Psoas muscle (tissue), 8 donors: ENCODE results near the gene NSUN2. TPM values are rescaled to one million over a fixed set of nuclear protein-coding genes. Genes with fewer than 3 reads are reported as not detected.
"Not testable (repeated sequence)": the region's sequence is repeated elsewhere in the genome, so short reads cannot be mapped to it uniquely, and the experiment has no call there.

Experiments
- ATAC-seq, 4 donors: fragments of 200-7000 bp; cut with Tn5 transposase; one replicate each; pipeline ENCODE4 v1.9.1; 2020; ENCODE audit warnings: moderate library complexity in 3 of 4, mild to moderate bottlenecking in 2 of 4
- DNase-seq, 2 donors: peaks; one replicate each; pipeline ENCODE4 v3.0.0-alpha.2; 2020
- H3K27ac ChIP-seq: fragments of 200-600 bp; one replicate; pipeline ENCODE4 v1.8.0; 2022
- H3K27me3 ChIP-seq, 3 donors: fragments of 200-600 bp in 1 of 3; one replicate each; pipeline versions ENCODE4 v1.6.1 to v1.8.0; 2013 to 2022; ENCODE audit warnings: low read length in 2 of 3, mild to moderate bottlenecking in 2 of 3, moderate library complexity in 1 of 3; ENCODE audit not compliant: insufficient read depth in 3 of 3
- H3K36me3 ChIP-seq, 2 donors: fragments of 200-600 bp in 1 of 2; one replicate each; pipeline versions ENCODE4 v1.6.1 to v1.8.0; 2013 to 2022; ENCODE audit warnings: low read depth in 1 of 2, mild to moderate bottlenecking in 1 of 2, moderate library complexity in 1 of 2; ENCODE audit not compliant: insufficient read depth in 1 of 2
- H3K4me1 ChIP-seq: fragments of 200-600 bp; one replicate; pipeline ENCODE4 v1.8.0; 2022
- H3K4me3 ChIP-seq: fragments of 200-600 bp; one replicate; pipeline ENCODE4 v1.8.0; 2022; ENCODE audit warnings: mild to moderate bottlenecking
- H3K9me3 ChIP-seq: fragments of 200-600 bp; one replicate; pipeline ENCODE4 v1.8.0; 2022
- WGBS, 3 donors: extraction: QIAGEN DNeasy Blood & Tissue Kit; methylation state at CpG; one replicate each; pipeline versions ENCODE4 v1.1.6 to v1.1.7; 2013; 5-methylcytosine and 5-hydroxymethylcytosine counted together
- intact Hi-C, 2 donors: fragments of 100-400 bp; cut with DNase I; formaldehyde crosslinking; loops; one replicate each; pipeline versions ENCODE4 v1.11.0 to v1.14.2; 2022
- polyA plus RNA-seq, 3 donors: library from polyadenylated mRNA; stranded (reverse); fragments of 200-250 nt; gene quantifications; one replicate each; pipeline ENCODE4 v1.2.3, GENCODE V29; 2013
- total RNA-seq, 4 donors: library from RNA; stranded (reverse); fragmentation: NEBNext Ultra II Directional in 2 of 4; extraction: Animal tissue kit (Norgen Biotek cat#: 25700) in 2 of 4; gene quantifications; one replicate each; pipeline versions ENCODE4 v1.2.1 to v1.2.4, GENCODE V29; 2021 to 2023
- TF ChIP-seq, protein P1 (sequence below): fragments of 200-600 bp; IDR thresholded peaks from one replicate; pipeline ENCODE4 v1.8.0; 2022; ENCODE audit warnings: antibody characterized with exemption
- donor health status: healthy with polysubstance abuse.
- donor health status: DM: no; HTN: no; CAD: no; lungs with moderate emphysema.
- donor health status: Bipolar disorder and iron deficiency.
- donor health status: healthy.
- donor health status: DM: yes; HTN: yes; CAD: no.
- donor health status: DM: no; HTN: no; CAD: no.
- donor health status: DM: no; HTN: no; CAD: no.
- donor health status: DM: yes; HTN: yes; CAD: no.

The NSUN2 gene
- total and polyA plus RNA-seq, 7 donors = 30.6 to 80.9 (median 53.6) TPM

DNA sequence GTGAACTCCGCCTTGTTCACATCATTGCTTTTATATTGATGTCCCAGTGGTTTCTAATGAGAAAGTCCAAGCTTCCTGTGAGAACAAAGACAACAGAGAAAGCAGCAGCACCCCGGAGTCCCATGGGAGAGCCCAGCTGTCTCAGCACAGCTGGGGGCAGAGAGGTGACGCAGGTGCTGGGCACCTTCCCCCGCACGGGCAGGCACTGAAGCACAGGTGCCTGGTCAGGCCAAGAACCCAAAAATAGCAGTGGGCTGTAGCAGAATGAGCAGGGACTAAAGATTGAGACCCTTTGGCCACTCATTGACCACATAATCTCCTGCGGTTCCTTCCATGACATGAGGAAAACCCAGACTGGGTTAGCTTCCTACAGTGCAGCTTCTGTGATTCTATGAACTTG lies 19.2 kb upstream of the NSUN2 start:
- no peak overlapping the region for H3K27ac ChIP-seq
- peaks cover 2 to 23% of the 10 kb centered on the region in 2 donors for H3K36me3 ChIP-seq
- H3K9me3 ChIP-seq = peaks cover 17% of the 10 kb centered on the region
- TF ChIP-seq, protein P1, sequence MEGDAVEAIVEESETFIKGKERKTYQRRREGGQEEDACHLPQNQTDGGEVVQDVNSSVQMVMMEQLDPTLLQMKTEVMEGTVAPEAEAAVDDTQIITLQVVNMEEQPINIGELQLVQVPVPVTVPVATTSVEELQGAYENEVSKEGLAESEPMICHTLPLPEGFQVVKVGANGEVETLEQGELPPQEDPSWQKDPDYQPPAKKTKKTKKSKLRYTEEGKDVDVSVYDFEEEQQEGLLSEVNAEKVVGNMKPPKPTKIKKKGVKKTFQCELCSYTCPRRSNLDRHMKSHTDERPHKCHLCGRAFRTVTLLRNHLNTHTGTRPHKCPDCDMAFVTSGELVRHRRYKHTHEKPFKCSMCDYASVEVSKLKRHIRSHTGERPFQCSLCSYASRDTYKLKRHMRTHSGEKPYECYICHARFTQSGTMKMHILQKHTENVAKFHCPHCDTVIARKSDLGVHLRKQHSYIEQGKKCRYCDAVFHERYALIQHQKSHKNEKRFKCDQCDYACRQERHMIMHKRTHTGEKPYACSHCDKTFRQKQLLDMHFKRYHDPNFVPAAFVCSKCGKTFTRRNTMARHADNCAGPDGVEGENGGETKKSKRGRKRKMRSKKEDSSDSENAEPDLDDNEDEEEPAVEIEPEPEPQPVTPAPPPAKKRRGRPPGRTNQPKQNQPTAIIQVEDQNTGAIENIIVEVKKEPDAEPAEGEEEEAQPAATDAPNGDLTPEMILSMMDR = no peak
- H3K4me3 ChIP-seq = no peak overlapping the region
- intact Hi-C loops = no loop called here
- H3K4me1 ChIP-seq = no peaks in the 10 kb centered on the region
- DNase-seq = no peak
- WGBS, 3 donors = 70 to 92% (median 91%) methylated on average over 6 of the region's 6 CpGs
- no peaks in the 10 kb centered on the region for H3K27me3 ChIP-seq
- no peak for ATAC-seq

DNA sequence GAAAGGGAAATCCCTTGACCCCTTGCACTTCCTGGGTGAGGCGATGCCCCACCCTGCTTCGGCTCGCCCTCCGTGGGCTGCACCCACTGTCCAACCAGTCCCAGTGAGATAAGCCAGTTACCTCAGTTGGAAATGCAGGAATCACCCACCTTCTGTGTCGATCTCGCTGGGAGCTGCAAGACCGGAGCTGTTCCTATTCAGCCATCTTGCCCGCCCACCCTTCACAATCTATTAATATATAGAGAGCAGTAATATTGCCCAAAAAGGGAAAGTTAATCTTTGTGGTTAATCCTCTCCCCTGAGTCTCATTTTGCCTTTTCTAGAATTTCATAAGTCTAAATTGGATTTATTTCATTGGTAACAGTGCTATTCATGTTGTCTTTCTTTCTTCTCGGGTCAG lies 16.8 kb upstream of the NSUN2 start:
- no peaks in the 10 kb centered on the region for H3K9me3 ChIP-seq
- TF ChIP-seq, protein P1 = no peak
- 92 to 98% (median 96%) methylated on average over 9 of the region's 9 CpGs for WGBS, 3 donors
- no peaks in the 10 kb centered on the region for H3K27me3 ChIP-seq
- no peaks in the 10 kb centered on the region for H3K4me1 ChIP-seq
- H3K36me3 ChIP-seq = peaks cover 0 to 6% of the 10 kb centered on the region in 2 donors
- intact Hi-C loops = no loop called here
- ATAC-seq (no peak), DNase-seq (no peak)
- H3K4me3 ChIP-seq = no peak overlapping the region
- no peak overlapping the region for H3K27ac ChIP-seq

DNA sequence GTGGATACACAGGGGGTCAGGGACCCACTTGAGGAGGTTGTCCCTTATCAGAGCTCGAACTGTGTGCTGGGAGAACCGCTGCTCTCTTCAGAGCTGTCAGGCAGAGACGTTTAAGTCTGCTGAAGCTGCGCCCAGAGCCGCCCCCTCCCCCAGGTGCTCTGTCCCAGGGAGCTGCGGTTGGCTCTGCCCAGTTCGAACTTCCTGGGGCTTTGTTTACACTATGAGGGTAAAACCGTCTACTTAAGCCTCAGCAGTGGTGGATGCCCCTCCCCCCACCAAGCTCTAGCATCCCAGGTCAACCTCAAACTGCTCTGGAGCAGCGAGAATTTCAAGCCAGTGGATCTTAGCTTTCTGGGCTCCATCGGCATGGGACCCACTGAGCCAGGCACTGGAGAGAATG lies 16.3 kb upstream of the NSUN2 start:
- WGBS, 3 donors = 79 to 85% (median 84%) methylated on average over 10 of the region's 10 CpGs
- Histone ChIP-seq H3K27ac (no peak overlapping the region), H3K4me1 (no peaks in the 10 kb centered on the region), H3K27me3 (no peaks in the 10 kb centered on the region), H3K36me3 (peaks cover 0 to 6% of the 10 kb centered on the region in 2 donors), H3K9me3 (no peaks in the 10 kb centered on the region), H3K4me3 (no peak overlapping the region)
- ATAC-seq (no peak), DNase-seq (no peak)
- TF ChIP-seq, protein P1 = no peak
- intact Hi-C loops = no loop called here

DNA sequence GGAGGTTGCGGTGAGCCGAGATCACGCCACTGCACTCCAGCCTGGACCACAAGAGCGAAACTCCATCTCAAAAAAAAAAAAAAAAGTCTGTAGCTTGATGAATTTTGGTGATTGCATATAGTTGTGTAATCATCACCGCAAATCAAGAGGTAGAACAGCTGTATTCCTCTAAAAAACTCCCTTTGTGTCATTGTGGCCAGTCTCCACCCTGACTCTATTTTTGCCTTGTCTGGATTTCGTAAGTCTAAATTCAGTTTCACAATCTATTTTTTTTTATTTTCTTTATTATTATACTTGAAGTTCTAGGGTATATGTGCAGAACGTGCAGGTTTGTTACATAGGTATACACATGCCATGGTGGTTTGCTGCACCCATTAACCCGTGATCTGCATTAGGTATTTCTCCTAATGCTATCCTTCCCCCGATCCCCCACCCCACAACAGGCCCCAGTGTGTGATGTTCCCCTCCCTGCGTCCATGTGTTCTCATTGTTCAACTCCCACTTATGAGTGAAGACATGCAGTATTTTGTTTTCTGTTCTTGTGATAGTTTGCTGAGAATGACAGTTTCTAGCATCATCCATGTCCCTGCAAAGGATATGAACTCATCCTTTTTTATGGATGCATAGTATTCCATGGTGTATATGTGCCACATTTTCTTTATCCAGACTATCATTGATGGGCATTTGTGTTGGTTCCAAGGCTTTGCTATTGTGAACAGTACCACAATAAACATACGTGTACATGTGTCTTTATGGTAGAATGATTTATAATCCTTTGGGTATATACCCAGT lies 12.9 kb upstream of the NSUN2 start:
- H3K9me3 ChIP-seq, ATAC-seq, intact Hi-C loops, H3K4me1 ChIP-seq, H3K27me3 ChIP-seq, H3K4me3 ChIP-seq, DNase-seq, H3K27ac ChIP-seq, H3K36me3 ChIP-seq: not testable (repeated sequence)
- WGBS, 3 donors = 93 to 97% (median 95%) methylated on average over 11 of the region's 11 CpGs

DNA sequence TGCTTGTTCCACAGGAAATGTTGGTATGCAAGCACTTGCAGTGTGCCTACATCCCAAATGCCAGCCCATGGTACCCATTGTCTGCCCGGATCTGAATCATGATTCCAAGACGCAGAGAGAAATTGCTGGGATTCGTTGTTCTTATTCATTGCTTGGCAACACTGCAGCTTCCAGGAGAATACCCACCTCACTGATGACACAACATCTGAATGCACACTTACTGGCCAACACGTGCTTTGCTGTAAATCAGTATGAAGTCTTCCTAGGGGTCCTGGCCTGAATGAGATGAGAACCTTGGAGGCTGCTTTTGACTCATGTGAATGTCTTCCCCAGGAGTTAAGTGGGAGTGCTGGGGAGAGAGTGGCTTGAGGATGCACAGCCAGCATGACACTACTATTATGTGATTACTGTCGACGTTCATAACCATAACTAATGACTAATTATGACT lies 12.0 kb upstream of the NSUN2 start:
- intact Hi-C loops = no loop called here
- H3K36me3 ChIP-seq = no peaks in the 10 kb centered on the region
- ATAC-seq = no peak
- no peaks in the 10 kb centered on the region for H3K9me3 ChIP-seq
- TF ChIP-seq, protein P1 = no peak
- no peak for DNase-seq
- H3K27me3 ChIP-seq = no peaks in the 10 kb centered on the region
- no peak overlapping the region for H3K27ac ChIP-seq
- WGBS, 3 donors = 91 to 96% (median 96%) methylated on average over 6 of the region's 6 CpGs
- H3K4me1 ChIP-seq = no peaks in the 10 kb centered on the region
- H3K4me3 ChIP-seq = no peak overlapping the region
